ENCODE results near the gene ANTXR1.

The ANTXR1 gene

DNA sequence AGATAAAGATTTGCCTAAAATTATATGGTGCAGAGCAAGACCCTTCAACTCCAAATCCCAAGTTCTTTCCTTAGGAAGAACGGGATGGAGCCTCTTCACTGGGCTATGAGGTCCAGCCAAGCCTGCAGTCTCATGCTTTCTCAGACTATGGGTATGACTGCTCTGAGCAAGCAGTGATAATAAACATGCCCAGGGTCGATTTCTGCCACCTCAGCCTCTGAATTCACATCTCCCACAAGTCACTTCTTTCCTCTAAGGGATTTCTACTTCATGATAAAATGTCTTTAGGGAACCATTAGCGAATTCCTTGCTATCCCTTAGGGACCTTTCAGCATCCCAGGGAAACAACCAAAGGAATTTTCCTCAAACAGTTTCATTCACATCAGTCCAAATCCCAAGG is 279.3 kb downstream of the ANTXR1 start:
- DNase-seq: no peak

DNA sequence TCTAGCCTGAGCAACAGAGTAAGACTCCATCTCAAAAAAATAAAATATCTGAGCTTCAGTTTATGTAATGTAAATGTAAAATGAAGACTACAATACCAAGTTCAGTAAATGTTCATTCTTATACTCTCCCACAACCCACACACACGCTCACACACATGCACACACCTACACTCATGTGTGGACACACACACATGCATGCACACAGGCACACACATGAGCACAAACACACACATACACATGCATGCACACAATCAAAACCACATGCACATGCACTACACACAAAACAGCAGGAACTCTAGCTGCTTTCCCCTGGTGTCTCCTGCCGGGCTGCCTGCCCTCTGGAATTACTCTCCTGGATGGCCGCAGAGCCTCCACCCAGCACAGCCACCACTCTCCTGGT is 283.4 kb downstream of the ANTXR1 start:
- DNase-seq: no peak

- no peak for DNase-seq
Observed at GRCh38 chr2:69297216-69297615, 284.2 kb downstream of the ANTXR1 start.

GRCh38 chr2:69298261-69298660 is 285.3 kb downstream of the ANTXR1 start:
- DNase-seq: no peak

- DNase-seq: no peak
Observed at GRCh38 chr2:69298862-69299261, 285.9 kb downstream of the ANTXR1 start.
